IPS-18a (cell line): ENCODE measurements around the gene ZIC4.

ENCODE experiments used
- H3K27ac ChIP-seq: one replicate; pipeline ENCODE4 v1.5.1; 2013; ENCODE audit warnings: low read length
- H3K27me3 ChIP-seq: one replicate; pipeline ENCODE4 v1.6.1; 2013; ENCODE audit warnings: mild to moderate bottlenecking, low read length; ENCODE audit not compliant: control insufficient read depth, insufficient read depth
- H3K36me3 ChIP-seq: one replicate; pipeline ENCODE4 v1.6.1; 2013; ENCODE audit warnings: low read depth, low read length; ENCODE audit not compliant: control insufficient read depth
- H3K4me1 ChIP-seq: one replicate; pipeline ENCODE4 v1.6.1; 2013; ENCODE audit warnings: low read depth, low read length; ENCODE audit not compliant: control insufficient read depth
- H3K4me3 ChIP-seq: one replicate; pipeline ENCODE4 v1.5.1; 2013; ENCODE audit warnings: low read length
- H3K9ac ChIP-seq: one replicate; pipeline ENCODE4 v1.6.1; 2013; ENCODE audit warnings: mild to moderate bottlenecking, low read length, moderate library complexity
- H3K9me3 ChIP-seq: one replicate; pipeline ENCODE4 v1.6.1; 2013; ENCODE audit warnings: low read depth, low read length; ENCODE audit not compliant: control insufficient read depth

The ZIC4 gene

GRCh38 chr3:147392625-147392946 is 13.8 kb downstream of the ZIC4 start:
- peaks cover 3% of the 10 kb centered on the region for H3K9me3 ChIP-seq
- no peaks in the 10 kb centered on the region for H3K36me3 ChIP-seq
- peak overlapping the region; percentile 65 for H3K4me3 ChIP-seq
- no peak overlapping the region for H3K27ac ChIP-seq
- H3K27me3 ChIP-seq: peaks cover 100% of the 10 kb centered on the region
- peaks cover 56% of the 10 kb centered on the region for H3K4me1 ChIP-seq
- H3K9ac ChIP-seq: peak overlapping the region; percentile 25

- H3K4me3 ChIP-seq: peak overlapping the region; percentile 65
- H3K9me3 ChIP-seq: peaks cover 3% of the 10 kb centered on the region
- peaks cover 59% of the 10 kb centered on the region for H3K4me1 ChIP-seq
- no peak overlapping the region for H3K27ac ChIP-seq
- H3K9ac ChIP-seq: peak overlapping the region; percentile 25
- H3K36me3 ChIP-seq: no peaks in the 10 kb centered on the region
- H3K27me3 ChIP-seq: peaks cover 100% of the 10 kb centered on the region
Measured at GRCh38 chr3:147391781-147392624, 14.3 kb downstream of the ZIC4 start.

- H3K4me1 ChIP-seq: peaks cover 56% of the 10 kb centered on the region
- H3K4me3 ChIP-seq: peak overlapping the region; percentile 25
- H3K27me3 ChIP-seq: peaks cover 100% of the 10 kb centered on the region
- H3K27ac ChIP-seq: no peak overlapping the region
- H3K9ac ChIP-seq: no peak overlapping the region
- H3K36me3 ChIP-seq: no peaks in the 10 kb centered on the region
- peaks cover 3% of the 10 kb centered on the region for H3K9me3 ChIP-seq
Measured at GRCh38 chr3:147390589-147391569, 15.5 kb downstream of the ZIC4 start.

GRCh38 chr3:147389717-147390116 is 16.6 kb downstream of the ZIC4 start:
- H3K9me3 ChIP-seq: peaks cover 3% of the 10 kb centered on the region
- H3K4me3 ChIP-seq: no peak overlapping the region
- H3K9ac ChIP-seq: no peak overlapping the region
- peaks cover 50% of the 10 kb centered on the region for H3K4me1 ChIP-seq
- H3K27ac ChIP-seq: no peak overlapping the region
- peaks cover 100% of the 10 kb centered on the region for H3K27me3 ChIP-seq
- H3K36me3 ChIP-seq: no peaks in the 10 kb centered on the region

- H3K4me3 ChIP-seq: no peak overlapping the region
- H3K9me3 ChIP-seq: peaks cover 3% of the 10 kb centered on the region
- no peaks in the 10 kb centered on the region for H3K36me3 ChIP-seq
- peaks cover 48% of the 10 kb centered on the region for H3K4me1 ChIP-seq
- no peak overlapping the region for H3K9ac ChIP-seq
- H3K27ac ChIP-seq: no peak overlapping the region
- H3K27me3 ChIP-seq: peaks cover 100% of the 10 kb centered on the region
Measured at GRCh38 chr3:147388700-147389580, 17.4 kb downstream of the ZIC4 start.

- H3K27ac ChIP-seq: no peak overlapping the region
- peaks cover 48% of the 10 kb centered on the region for H3K4me1 ChIP-seq
- H3K36me3 ChIP-seq: no peaks in the 10 kb centered on the region
- peak overlapping the region; percentile 18 for H3K4me3 ChIP-seq
- peaks cover 3% of the 10 kb centered on the region for H3K9me3 ChIP-seq
- no peak overlapping the region for H3K9ac ChIP-seq
- H3K27me3 ChIP-seq: peaks cover 100% of the 10 kb centered on the region
Measured at GRCh38 chr3:147387885-147388699, 18.3 kb downstream of the ZIC4 start.

- Histone ChIP-seq H3K9me3 (peaks cover 3% of the 10 kb centered on the region), H3K4me1 (peaks cover 49% of the 10 kb centered on the region), H3K27me3 (peaks cover 100% of the 10 kb centered on the region)
Measured at GRCh38 chr3:147387291-147387884, 19.0 kb downstream of the ZIC4 start.

GRCh38 chr3:147385059-147386012 is 21.0 kb downstream of the ZIC4 start:
- no peaks in the 10 kb centered on the region for H3K36me3 ChIP-seq
- H3K27me3 ChIP-seq: peaks cover 100% of the 10 kb centered on the region
- peaks cover 65% of the 10 kb centered on the region for H3K4me1 ChIP-seq
- no peak overlapping the region for H3K4me3 ChIP-seq
- H3K9ac ChIP-seq: no peak overlapping the region
- peaks cover 3% of the 10 kb centered on the region for H3K9me3 ChIP-seq
- H3K27ac ChIP-seq: no peak overlapping the region

More at GRCh38 chr3:147387291-147387884, 19.0 kb downstream of the ZIC4 start:
- H3K36me3 ChIP-seq: no peaks in the 10 kb centered on the region
- peak overlapping the region; percentile 18 for H3K4me3 ChIP-seq
- H3K9ac ChIP-seq: no peak overlapping the region
- H3K27ac ChIP-seq: no peak overlapping the region

- Histone ChIP-seq H3K27ac (no peak overlapping the region), H3K36me3 (no peaks in the 10 kb centered on the region), H3K9me3 (peaks cover 3% of the 10 kb centered on the region), H3K4me1 (peaks cover 66% of the 10 kb centered on the region), H3K27me3 (peaks cover 100% of the 10 kb centered on the region), H3K4me3 (no peak overlapping the region), H3K9ac (no peak overlapping the region)
Measured at GRCh38 chr3:147384210-147385058, 21.9 kb downstream of the ZIC4 start.
